Thoracic aorta (tissue), 2 donors: ENCODE data around the gene TENM3. TPM values are rescaled to one million over a fixed set of nuclear protein-coding genes. Genes with fewer than 3 reads are reported as not detected.

Source experiments
- ATAC-seq: fragments of 150-250 bp; one replicate; pipeline ENCODE4 v1.8.0; 2017; ENCODE audit warnings: low read depth; ENCODE audit not compliant: insufficient number of reproducible peaks, low FRiP score
- DNase-seq: peaks from one replicate; pipeline ENCODE4 v3.0.0-alpha.2; 2020; ENCODE audit warnings: low spot score
- H3K27ac ChIP-seq, 2 donors: fragments of 200-600 bp; sonication (generic); 1 replicate in 1 of 2; 2 replicates in 1 of 2; pipeline ENCODE4 v1.5.1; 2016; ENCODE audit warnings: mild to moderate bottlenecking in 2 of 2, moderate library complexity in 2 of 2
- H3K27me3 ChIP-seq: fragments of 200-600 bp; sonication (generic); replicated peaks from 2 replicates; pipeline ENCODE4 v1.6.0; 2016; ENCODE audit warnings: mild to moderate bottlenecking; ENCODE audit not compliant: insufficient read depth
- H3K36me3 ChIP-seq: fragments of 200-600 bp; sonication (generic); one replicate; pipeline ENCODE4 v1.5.1; 2016
- H3K4me1 ChIP-seq, 2 donors: fragments of 200-600 bp; sonication (generic); 1 replicate in 1 of 2; 2 replicates in 1 of 2; pipeline versions ENCODE4 v1.5.1 to v1.6.0; 2016; ENCODE audit warnings: low read depth in 2 of 2, mild to moderate bottlenecking in 1 of 2; ENCODE audit not compliant: control insufficient read depth in 1 of 2
- H3K4me3 ChIP-seq: fragments of 200-600 bp; sonication (generic); 2 replicates; pipeline ENCODE4 v1.5.1; 2016; ENCODE audit warnings: mild to moderate bottlenecking
- H3K9me3 ChIP-seq: fragments of 200-600 bp; sonication (generic); 2 replicates; pipeline ENCODE4 v1.5.1; 2016
- total RNA-seq, 2 donors: library from RNA; depleted of rRNA; stranded (reverse); fragments of >200 nt; gene quantifications; one replicate each; pipeline versions ENCODE4 v1.1.0 to v1.2.3, GENCODE V29; 2016
- TF ChIP-seq, protein P1 (sequence below): fragments of 200-600 bp; sonication (generic); IDR thresholded peaks from one replicate; pipeline ENCODE4 v1.5.1; 2019; ENCODE audit warnings: antibody characterized with exemption

TENM3 gene
- total RNA-seq, 2 donors from 2014 or later: 0.68 to 8.0 TPM

DNA sequence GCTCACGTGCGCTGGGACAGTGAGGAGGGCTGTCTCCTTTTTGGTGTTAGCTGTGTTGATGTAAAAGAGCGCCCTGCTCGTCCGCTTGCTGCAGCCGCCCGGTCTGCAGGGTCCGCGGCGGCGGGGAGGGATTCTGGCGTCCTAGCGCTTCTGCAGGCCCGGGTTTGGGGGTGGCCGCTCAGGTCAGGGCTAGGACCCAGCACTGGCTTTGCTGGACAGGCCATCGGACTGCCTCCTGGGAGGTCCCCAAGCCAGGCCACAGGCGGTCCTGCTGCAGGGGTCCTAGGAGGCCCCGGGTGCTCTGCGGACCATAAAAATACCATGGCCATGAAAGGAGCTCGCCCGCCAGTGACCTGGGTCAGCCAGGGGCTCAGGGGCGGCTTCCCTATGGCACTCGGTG is 365.3 kb downstream of the TENM3 start:
- Histone ChIP-seq H3K36me3 (no peaks in the 10 kb centered on the region), H3K4me3 (no peak overlapping the region), H3K4me1 (no peaks in the 10 kb centered on the region), H3K9me3 (no peaks in the 10 kb centered on the region), H3K27ac (no peak overlapping the region), H3K27me3 (no peaks in the 10 kb centered on the region)
- TF ChIP-seq, protein P1, sequence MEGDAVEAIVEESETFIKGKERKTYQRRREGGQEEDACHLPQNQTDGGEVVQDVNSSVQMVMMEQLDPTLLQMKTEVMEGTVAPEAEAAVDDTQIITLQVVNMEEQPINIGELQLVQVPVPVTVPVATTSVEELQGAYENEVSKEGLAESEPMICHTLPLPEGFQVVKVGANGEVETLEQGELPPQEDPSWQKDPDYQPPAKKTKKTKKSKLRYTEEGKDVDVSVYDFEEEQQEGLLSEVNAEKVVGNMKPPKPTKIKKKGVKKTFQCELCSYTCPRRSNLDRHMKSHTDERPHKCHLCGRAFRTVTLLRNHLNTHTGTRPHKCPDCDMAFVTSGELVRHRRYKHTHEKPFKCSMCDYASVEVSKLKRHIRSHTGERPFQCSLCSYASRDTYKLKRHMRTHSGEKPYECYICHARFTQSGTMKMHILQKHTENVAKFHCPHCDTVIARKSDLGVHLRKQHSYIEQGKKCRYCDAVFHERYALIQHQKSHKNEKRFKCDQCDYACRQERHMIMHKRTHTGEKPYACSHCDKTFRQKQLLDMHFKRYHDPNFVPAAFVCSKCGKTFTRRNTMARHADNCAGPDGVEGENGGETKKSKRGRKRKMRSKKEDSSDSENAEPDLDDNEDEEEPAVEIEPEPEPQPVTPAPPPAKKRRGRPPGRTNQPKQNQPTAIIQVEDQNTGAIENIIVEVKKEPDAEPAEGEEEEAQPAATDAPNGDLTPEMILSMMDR: no peak
- DNase-seq (no peak), ATAC-seq (no peak)

DNA sequence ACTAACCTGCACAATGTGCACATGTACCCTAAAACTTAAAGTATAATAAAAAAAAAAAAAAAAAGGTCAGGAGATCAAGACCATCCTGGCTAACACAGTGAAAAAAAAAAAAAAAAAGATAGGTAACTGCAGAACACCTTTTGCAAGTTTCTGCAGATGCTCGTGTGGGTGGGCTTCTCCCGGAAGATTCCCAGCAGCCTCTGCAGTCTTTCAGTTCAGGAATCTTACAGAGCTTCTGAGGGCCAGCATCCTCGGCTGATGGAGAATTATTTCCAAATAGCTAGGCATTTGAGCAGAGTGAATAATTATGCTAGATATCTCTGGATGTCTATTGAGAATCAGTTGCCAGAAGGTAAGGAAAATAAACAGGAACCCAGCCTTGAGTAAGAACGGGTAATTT is 373.3 kb downstream of the TENM3 start:
- Histone ChIP-seq H3K27ac (no peak overlapping the region), H3K27me3 (no peaks in the 10 kb centered on the region), H3K9me3 (no peaks in the 10 kb centered on the region), H3K4me1 (no peaks in the 10 kb centered on the region), H3K4me3 (no peak overlapping the region), H3K36me3 (no peaks in the 10 kb centered on the region)
- DNase-seq (no peak), ATAC-seq (no peak)
- TF ChIP-seq, protein P1: no peak

DNA sequence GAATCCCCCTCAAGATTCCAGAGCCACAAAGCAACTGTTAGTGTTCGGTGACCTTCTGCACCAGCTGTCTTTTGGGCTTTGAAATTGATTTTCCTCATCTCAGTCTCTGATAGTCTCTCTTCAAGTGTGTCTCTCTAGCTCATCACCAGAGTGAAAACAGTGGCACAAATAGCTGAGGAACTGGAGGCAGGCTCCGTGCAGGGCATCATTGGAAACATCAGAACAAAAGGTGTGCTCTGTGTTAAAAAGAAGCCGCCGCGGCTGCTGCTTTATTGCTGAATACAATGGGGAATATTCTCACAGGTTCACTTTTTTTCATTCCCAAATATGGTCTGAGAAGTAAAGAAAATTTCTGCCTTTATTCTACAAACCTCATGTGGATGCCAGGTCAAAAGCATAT is 376.5 kb downstream of the TENM3 start:
- H3K36me3 ChIP-seq: no peaks in the 10 kb centered on the region
- no peak for ATAC-seq
- DNase-seq: no peak
- no peaks in the 10 kb centered on the region for H3K4me1 ChIP-seq
- H3K27me3 ChIP-seq: no peaks in the 10 kb centered on the region
- H3K4me3 ChIP-seq: no peak overlapping the region
- TF ChIP-seq, protein P1: no peak
- no peak overlapping the region for H3K27ac ChIP-seq
- H3K9me3 ChIP-seq: no peaks in the 10 kb centered on the region

DNA sequence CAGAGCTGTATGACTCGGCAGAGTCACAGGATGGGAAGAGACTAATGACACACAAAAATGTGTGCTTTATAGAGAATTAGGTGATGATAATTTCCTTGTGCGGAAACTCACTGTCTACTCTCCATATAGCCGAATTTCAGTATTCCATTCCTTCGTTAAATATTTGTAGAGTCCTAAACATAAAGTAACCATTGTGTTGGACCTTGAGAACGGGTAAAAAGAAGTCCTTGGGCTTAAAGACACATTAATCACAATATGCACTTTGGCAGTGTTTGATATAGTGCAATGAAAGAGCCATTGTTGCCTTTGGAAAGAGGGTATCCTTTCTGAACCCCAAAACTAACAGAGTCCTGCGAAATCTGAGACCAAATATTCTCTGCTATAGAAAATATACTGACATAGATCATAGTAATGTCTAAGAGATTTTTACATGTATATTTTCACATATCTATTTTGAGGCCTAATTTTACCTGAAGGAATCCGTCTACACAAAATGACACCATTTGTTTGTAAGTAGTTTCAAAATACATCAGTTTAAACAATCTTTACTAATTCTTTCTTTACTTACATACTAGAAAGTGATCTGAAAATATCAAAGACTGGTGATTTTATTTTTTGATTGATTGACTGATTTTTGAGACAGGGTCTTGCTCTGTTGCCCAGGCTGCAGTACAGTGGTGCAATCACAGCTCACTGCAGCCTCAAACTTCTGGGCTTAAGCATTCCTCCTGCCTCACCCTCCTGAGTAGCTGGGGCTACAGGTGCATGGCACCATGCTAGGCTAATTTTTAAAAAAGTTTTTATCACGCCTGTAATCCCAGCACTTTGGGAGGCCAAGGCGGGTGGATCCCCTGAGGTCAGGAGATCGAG is 377.1 kb downstream of the TENM3 start:
- TF ChIP-seq, protein P1: no peak
- H3K36me3 ChIP-seq: no peaks in the 10 kb centered on the region
- ATAC-seq (no peak), DNase-seq (no peak)
- H3K27ac ChIP-seq: no peak overlapping the region
- H3K4me3 ChIP-seq: no peak overlapping the region
- no peaks in the 10 kb centered on the region for H3K9me3 ChIP-seq
- H3K4me1 ChIP-seq: no peaks in the 10 kb centered on the region
- H3K27me3 ChIP-seq: no peaks in the 10 kb centered on the region

DNA sequence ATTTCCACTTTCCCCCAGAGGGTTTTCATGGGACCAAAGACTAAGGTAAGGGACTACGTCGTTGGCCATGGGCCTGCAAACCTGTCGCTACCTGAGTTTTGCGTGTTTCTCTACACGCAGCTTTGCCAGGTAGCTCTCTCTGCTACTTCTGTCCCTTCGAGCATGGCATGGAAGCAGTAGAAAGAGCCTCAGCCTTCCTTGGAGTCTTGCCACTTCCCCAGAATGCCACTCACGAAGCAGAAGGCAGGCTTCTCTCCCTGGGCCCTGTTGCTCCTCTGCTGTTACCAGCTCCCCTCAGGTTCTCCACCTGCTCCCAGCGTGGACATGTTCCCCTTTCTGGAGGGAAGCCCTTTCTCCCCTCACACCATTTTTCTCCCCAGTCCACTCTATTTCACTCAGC is 381.1 kb downstream of the TENM3 start:
- Histone ChIP-seq H3K27ac (no peak overlapping the region), H3K27me3 (no peaks in the 10 kb centered on the region), H3K36me3 (no peaks in the 10 kb centered on the region), H3K9me3 (no peaks in the 10 kb centered on the region), H3K4me3 (no peak overlapping the region), H3K4me1 (no peaks in the 10 kb centered on the region)
- no peak for ATAC-seq
- TF ChIP-seq, protein P1: no peak
- no peak for DNase-seq
